GM21619 (cell line): Measurements from ENCODE around the gene RPL26.
A peak's percentile ranks its signal among the peaks of the same experiment; 100 is the strongest.
"Not testable (repeated sequence)": the region's sequence is repeated elsewhere in the genome, so short reads cannot be mapped to it uniquely, and the experiment has no call there.

ENCODE experiments used
- ATAC-seq: cut with Tn5 transposase; IDR thresholded peaks from one replicate; pipeline ENCODE4 v1.9.1; 2021; ENCODE audit not compliant: unreplicated experiment

RPL26 gene

DNA sequence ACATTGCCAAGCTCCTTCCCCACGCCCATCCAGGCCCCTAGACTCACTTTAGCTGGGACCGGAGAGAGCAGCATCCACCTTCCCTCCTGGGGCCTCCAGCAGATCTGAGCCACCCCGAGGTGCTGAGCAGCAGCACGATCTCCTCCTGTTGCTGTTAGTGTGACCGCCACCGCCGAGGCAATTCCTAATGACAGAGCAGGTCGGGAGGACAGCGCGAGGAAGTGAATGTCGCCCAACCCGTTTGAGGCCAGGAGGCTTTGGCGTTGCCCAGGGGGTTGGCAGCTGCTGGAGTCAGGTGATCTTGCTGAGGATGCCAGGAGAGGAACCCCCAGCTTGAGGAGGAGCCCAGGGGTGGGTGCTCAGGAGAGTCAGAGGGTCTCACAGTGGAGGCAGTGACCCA, 14.6 kb upstream of the RPL26 start, which contains the start of gene RNF222:
TSS of gene RNF222 (minus strand) at position 192 of the 400 bp plus-strand sequence. CDS start 4,366 bp downstream, outside the sequence.
- no peak for ATAC-seq

DNA sequence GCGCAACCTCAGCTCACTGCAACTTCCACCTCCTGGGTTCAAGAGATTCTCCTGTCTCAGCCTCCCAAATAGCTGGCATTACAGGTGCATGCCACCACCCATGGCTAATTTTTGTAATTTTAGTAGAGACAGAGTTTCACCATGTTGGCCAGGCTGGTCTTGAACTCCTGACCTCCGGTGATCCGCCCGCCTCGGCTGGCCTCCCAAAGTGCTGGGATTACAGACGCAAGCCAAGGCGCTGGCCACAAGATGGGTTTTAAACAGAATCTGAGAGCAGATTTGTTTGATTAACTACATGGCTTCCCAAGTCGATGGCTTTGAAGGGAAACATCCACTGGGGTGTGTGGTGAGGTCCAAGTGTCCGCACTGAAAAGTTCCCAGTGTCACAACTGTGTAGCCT, 11.5 kb upstream of the RPL26 start:
- ATAC-seq, result not testable (repeated sequence)

DNA sequence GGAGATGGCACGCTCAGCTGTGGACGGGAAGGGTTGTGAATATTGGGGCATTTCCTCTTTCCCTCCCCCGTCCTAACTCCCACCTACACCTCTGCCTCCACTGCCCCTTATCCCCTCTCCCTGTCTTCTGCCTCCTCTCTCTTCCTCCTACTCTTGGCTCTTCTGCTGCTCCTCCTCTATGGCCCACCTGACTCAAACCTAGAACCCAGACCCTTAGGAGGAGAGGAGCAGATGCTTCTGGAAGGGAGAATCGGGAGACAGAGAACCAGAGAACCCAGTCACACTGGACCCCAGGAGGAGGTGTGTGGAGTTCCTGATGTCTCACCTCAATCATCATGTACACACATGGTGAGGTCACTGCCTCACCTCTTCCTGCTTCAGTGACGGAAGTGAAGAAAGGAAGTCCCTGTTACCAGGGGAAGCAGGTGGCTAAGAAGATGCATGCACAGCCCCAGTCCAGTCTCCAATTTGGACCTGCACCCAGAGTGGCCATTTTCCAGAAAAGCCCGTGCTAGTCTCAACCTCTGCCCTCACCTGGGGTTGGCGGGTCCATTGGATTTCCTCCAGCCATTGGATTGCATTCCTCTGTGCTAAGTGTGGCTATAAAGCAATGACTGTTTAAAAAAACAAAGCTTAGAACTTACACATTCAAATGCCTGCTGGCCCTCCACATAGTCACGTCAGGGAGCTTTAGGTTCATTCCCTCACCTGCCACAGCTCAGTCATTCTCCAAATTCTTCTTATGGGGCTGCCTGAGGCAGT, 10.7 kb upstream of the RPL26 start:
- ATAC-seq, result no peak

DNA sequence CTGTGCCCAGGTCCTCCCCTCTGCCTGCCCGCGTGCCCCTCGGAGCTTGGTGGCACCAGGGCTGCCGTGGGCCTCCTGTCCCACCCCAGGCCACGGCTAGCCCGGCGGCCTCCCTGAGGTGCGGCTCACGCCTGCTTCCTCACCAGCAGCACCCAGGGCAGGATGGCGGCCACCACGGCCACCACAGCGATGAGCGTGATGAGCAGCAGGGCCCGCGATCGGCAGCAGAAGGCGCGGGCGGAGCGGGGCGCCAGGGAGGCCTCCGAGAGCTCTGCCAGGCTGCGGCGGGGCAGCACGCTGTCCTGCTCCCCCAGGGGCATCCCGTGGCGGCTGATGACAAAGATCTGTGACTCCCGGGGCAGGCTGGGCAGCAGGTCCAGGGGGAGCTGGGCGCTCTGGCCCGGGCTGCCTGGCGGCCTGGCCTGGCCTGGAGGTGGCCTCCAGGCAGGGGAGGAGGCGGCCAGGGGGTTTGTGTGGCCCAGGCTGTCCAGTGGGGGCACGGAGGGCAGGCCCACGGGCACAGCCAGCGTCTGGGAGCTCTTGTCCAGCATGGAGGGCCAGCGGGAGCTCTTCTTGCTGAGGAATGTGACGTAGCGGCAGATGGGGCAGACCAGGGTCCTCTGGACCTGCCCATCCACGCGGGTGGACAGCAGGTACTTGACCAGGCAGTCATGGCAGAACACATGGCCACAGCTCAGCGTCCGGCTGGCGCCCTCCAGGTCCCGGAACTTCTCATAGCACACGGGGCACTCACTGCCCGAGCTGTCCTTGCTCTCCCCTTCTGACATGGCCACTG, 9.9 kb upstream of the RPL26 start:
- ATAC-seq, result no peak

DNA sequence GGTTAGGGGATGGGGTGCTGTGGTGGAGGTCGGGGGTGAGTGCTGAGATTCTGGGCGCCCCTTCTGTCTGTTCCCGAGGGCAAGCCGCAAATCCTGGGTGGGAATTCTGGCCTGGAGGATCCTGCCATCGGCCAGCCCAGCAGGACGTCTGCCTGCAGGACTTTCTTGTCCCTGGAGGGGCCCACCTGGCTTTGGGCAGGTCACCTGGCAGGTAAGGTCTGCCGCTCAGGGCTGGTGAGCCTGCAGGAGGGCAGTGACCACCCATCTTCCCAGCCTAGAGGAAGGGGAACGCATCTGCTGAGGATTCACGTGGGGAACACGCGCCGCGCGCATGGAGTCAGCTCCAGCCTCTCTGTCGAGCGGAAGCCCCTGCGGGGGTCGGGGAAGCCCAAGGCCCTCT, 9.3 kb upstream of the RPL26 start:
- ATAC-seq, result no peak

DNA sequence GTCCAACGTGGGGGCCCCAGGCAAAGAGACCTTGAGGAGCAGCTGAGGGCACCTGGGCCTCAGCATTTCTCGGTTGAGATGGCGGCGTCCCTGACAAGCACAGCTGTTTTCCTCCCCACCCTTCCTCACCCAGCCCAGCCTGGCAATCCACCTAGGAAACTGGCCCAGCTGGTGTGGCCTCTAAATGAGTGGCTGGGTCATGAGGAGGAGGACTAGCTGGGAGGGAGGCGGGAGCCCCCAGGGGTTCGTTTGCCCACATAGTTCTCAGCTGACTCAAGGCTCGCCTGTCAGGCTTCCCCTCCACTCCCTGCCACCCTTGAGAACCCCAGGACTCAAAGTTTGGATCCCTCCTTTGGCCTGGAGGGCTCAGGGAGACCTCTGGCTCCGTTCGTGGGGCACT, 8.7 kb upstream of the RPL26 start:
- ATAC-seq, result no peak

DNA sequence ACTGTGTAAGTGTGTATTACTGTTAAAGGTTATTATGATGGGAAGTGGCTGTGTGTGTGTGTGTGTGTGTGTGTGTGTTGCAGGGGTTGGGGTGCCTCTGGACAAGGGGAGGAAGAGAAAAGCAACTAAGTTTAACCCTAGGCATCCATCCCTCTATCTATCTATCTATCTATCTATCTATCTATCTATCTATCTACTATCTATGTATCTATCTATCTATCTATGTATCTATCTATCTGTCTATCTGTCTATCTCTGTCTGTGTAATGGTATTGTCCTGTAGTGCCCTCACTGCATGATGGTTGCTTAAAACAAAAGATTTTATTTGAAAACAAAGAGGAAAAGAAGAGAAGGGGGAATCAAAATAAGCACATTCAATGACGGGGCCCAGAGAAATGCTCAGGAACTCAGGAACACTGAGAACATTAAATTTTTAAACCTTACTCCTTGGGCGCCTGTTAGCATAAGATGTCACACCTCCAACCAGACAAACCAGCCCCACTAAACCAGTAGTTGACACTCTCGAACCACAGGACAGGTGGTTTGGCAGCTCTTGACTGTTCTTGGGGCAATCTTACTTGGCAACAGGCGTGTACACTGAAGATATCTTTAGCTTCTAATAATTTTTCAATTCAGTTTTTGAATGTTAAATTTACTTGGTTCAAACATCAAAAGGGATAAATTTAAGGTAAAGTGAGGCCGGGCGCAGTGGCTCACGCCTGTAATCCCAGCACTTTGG, 5.1 kb upstream of the RPL26 start:
- ATAC-seq, result no peak

DNA sequence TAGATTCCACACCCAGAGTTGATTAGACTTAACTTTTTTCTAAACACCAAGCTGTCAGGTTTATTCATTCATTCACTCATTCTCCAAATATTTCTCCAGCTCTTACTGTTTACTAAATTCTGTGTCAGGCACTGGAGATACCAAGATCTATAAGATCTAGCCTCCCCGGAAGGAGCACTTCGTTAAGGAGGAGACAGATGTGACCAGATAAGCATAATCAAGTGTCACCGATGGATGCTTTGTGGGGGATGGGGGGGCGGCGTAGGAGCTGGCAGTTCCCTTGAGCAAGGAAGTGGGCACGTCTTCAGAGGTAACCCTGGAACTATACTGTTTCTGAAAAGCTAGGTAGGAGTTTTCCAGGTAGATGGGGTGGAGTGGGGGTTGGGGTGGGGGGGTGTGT, 3.8 kb upstream of the RPL26 start:
- no peak for ATAC-seq

DNA sequence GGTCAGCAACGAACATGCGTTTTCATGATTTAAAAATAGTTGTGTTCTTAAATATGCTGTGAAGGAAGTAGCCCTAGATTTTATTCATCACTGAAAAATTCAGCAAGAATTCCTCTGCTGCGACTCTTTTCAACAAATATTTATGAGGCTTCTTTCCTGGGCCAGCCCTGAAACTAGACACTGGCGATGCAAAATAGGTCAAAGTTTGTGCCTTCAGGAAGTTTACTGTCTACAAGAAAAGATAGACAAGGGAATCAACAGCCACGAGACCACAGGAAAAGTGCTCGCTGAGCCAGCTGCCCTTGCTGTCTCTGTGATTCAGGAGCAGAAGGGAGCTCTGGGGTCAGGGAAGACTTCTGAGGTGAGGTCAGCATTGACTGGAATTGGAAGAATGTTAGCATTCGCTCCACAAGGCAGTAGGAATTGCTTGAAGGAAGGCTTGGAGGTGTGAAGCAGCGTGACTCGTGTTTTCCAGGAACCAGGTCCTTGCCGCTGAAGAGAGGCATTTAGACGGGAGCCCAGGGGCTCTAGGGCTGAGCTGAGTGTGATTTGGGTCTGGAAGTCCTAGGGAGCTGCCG, 1.9 kb upstream of the RPL26 start:
- no peak for ATAC-seq

DNA sequence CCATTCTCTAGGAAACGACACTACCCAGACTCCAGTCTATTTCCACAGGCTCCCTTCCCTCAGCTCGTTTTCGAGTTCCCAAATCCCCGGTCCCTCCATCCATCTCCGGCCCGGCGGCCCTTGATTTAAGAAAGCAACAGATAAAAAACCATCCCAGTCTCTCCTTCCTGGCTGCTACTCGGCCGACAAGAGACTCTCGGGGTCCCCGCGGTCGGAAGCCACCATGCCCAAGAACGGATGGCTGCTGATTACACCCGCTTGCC, 182 bp downstream of the RPL26 start:
- peak; percentile 4 for ATAC-seq

DNA sequence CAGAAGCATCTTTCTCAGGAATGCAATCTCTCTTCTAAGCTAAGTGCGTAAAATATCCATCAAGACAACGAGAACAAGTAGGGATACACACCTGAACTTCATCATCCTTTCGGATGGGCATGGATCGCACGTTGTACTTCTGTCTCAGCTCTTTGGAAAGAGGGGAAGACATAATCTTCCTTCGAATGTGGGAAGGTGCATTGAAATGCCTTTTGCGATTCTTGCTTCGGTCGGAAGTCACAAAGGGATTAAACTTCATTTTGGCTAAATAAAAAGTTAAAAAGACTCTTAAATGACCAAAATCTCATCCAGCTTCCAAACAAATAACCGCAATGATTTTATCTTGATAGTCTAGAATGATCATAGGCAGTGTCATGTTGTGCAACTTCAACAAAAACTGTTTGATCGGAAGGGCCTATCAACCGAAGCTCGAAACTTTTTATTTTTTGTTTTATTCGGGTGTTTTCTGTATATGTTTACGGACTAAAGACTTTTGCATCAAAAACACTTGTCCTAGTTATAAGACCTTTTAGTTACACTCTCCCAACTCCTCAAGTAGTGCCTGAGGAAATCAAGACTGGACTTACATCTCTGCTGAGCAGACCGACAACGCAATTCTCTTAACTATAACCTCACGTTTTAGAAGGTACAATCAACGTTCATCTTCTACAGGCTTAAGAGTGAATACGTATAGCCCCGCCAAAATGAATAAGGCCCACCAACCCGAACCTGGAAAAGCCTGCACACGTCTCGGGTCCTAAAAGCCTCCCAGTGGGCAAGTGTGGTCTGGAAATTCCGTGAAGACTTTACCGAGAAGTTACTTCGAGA, 727 bp downstream of the RPL26 start:
- no peak for ATAC-seq

DNA sequence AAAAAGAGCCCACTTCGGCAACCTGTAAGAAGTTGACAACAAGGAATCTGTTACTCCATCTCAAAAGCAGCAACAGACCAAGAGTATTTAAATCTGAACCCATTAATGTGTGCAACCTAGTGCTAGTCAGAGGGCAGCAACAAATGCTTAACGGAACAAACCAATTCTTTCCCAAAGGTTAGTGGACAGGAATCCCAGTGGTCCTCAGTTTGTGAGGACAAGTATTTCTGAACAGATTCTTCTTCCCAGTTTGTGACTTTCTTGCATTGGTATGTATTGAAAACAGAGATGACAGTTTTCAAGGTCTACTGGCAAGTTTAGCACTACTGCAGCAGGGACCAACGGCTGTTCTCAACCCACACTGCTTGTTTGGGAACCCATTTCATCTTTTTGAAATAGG, 2.9 kb downstream of the RPL26 start:
- ATAC-seq, result no peak

DNA sequence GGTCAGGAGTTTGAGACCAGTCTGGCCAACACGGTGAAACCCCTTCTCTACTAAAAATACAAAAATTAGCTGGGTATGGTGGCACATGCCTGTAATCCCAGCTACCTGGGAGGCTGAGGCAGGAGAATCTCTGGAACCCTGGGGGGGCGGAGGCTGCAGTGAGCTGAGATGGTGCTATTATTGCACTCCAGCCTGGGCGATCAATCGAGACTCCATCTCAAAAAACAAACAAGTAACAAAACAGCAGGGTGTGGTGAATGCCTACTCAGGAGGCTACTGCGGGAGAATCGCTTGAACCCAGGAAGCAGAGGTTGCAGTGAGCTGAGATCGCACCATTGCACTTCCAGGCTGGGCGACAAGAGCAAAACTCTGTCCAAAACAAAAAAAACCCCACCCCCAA, 4.9 kb downstream of the RPL26 start:
- ATAC-seq, result not testable (repeated sequence)

DNA sequence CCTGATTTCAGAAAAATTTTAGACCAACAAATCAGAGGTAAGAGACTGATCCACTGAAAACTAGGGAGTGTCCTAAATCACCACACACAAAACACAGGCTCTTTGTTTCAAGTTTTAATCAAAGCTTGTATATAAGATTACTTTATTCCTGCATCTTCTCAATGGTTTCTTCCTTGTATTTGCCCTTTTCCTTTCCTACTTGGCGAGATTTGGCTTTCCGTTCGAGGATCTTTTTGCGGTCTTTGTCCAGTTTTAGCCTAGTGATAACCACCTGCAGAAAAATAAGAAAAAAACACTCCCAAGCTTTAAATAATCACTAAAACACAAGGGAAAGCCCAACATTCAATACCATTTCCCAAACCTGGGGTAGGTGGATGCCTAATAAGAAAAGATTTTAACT, 5.6 kb downstream of the RPL26 start:
- ATAC-seq, result no peak

DNA sequence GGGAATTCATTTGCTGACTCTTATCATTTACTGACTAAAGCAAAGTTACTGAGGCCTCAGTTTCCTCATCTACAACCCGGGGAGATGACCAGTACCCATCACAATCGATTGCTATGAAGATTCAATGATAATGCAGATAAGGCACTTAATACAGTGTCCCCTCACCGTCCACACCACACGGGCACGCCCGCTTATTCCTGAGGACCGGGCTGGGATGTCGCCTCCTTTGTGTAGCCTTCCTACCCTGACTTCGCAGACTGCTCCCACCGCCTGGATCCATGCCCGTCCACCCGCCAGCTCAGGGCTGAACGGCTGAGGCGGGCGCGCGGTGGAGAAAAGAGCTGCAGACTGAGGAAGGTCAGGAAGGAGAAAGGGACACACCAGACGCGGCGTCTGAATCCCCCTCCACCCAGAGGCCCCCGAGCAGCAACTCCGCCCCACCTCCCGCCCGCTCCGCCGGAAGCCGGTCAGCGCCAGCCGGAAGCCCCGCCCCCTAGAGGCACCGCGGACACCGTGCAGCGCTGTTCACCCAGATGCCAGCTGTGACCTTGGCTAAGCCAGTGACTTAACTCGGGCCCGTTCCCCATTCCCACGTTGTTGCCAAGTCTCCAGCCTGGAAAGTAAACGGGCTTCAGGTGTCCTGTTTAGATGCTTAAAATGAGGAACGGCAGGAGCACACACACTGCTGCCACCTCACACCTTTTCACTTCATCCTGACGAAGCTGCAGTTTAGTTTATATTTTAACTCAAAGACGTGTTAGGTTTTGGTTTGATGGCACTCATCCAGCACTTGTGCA, 6.5 kb downstream of the RPL26 start, which contains the start of gene KRABD2:
TSS of gene KRABD2 (minus strand) at position 434 of the 797 bp plus-strand sequence.
- peak; percentile 90 for ATAC-seq

DNA sequence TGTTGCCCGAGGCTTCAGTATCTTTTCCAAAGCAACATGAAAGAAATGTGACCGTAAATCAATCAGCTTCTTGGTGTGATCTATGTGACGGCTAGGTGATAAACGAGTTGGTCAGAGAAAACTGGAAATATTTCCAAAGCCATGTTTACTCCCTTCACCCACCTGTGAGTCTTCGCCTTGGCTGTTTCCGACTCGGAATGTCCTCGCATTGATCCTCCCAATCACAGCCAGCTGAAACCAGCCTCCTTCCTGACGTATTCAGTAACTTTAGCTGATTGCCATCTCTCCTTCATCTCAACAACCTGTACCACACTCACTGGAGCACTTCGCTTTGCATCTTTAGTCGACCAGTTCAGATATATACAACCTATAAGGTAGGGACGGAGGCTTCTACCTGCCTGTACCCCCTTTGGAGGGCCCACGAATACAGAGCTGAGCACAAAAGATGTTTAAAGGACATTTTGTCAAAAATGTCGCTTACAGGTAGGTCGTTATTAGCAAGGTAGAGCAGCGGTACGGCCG, 7.2 kb downstream of the RPL26 start:
- no peak for ATAC-seq

DNA sequence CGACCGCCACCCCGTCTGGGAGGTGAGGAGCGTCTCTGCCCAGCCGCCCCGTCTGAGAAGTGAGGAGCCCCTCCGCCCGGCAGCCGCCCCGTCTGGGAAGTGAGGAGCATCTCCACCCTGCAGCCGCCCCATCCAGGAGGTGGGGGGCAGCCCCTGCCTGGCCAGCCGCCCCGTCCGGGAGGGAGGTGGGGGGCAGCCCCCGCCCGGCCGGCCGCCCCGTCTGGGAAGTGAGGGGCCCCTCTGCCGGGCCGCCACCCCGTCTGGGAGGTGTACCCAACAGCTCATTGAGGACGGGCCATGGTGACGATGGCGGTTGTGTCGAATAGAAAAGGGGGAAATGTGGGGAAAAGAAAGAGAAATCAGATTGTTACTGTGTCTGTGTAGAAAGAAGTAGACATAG, 9.1 kb downstream of the RPL26 start:
- ATAC-seq, result not testable (repeated sequence)

DNA sequence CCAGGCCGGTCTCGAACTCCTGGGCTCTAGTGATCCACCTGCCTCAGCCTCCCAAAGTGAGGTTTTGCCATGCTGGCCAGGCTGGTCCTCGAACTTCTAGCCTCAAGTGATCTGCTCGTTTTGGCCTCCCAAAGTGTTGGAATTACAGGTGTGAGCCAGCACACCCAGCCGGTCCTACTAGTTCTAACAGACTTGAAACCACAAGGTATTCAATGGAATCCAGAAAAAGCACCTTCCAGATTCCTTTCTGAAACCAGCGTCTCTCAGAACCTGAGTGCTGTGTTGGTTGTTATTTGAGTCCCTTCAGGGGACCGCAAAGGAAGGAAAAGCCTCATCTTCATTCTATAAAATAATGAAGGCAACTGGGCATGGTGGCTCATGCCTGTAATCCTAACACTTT, 10.6 kb downstream of the RPL26 start:
- ATAC-seq, result no peak

DNA sequence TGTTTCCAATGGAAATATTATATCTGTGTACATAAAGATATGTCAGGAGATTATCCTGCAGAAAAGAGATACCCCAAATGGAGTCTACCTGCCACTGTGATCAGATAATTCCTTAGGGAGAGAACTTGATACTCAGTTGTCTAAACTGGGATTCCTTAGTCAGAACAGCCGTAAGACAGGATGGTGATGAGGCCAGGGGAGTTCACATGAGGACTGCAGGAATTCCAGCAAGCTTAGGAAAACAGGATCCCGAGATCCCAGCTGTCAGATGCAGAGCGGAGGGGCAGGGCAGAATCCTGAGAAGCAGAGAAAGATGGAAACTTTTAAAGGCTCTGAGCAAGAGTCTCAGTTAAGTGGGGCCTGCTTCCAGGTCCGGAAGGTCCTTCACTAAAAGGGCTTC, 11.2 kb downstream of the RPL26 start:
- no peak for ATAC-seq

DNA sequence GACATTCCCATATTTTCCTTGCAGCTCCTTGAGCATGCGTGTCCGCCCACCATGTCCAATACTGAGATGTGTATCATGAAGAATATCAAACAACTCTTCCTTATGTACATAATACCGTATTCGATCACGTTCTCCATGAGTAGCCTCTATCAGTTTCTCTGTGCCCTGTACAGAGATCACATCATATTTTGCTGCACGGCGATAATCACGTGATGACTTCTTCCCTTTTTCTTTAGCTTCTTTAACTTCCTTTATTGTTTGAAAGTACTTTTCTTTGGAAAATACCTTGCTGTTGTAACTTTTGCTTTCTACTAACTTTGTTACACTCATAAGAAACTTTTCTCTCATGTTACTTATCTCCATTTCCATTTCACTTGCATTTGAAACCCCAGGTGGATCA, 13.0 kb downstream of the RPL26 start:
- no peak for ATAC-seq
